GM18498 (cell line): ENCODE measurements around the gene HYAL3.
"Not testable (repeated sequence)": the region's sequence is repeated elsewhere in the genome, so short reads cannot be mapped to it uniquely, and the experiment has no call there.

ENCODE experiments used
- ATAC-seq: cut with Tn5 transposase; IDR thresholded peaks from one replicate; pipeline ENCODE4 v1.9.1; 2021; ENCODE audit warnings: mild to moderate bottlenecking, moderate library complexity; ENCODE audit not compliant: unreplicated experiment

The HYAL3 gene

GRCh38 chr3:50272538-50272910 lies 26.7 kb downstream of the HYAL3 start:
- not testable (repeated sequence) for ATAC-seq

DNA sequence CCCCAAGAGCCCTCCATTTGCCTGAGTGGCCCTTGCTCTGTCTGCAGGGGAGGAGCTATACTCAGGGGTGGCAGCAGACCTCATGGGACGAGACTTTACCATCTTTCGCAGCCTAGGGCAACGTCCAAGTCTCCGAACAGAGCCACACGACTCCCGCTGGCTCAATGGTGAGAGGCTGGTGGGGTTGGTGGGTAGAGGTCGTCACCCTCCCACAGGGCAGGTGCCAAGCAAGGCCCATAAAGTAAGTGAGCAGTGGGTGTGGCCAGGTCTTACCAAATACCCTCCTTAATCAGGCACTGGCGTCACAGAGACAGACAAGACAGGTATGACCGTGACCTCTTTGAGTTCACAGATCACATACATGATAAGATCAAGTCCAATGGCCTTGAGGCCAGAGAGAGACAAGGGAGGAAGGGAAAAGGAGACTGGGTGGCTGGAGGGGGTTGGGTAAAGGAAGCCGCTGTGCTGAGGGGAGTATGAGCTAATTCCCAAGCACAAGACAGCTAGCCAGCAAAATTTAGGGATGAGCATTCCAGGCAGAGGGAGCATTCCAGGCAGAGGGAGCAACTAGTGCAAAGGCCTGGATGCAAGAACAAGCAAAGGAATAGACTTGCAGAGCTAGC lies 27.8 kb downstream of the HYAL3 start:
- ATAC-seq: no peak

- no peak for ATAC-seq
Observed at GRCh38 chr3:50270422-50271224, 28.6 kb downstream of the HYAL3 start.

GRCh38 chr3:50269977-50270413 lies 29.2 kb downstream of the HYAL3 start:
- no peak for ATAC-seq

GRCh38 chr3:50269460-50269859 lies 29.7 kb downstream of the HYAL3 start:
- ATAC-seq: no peak

DNA sequence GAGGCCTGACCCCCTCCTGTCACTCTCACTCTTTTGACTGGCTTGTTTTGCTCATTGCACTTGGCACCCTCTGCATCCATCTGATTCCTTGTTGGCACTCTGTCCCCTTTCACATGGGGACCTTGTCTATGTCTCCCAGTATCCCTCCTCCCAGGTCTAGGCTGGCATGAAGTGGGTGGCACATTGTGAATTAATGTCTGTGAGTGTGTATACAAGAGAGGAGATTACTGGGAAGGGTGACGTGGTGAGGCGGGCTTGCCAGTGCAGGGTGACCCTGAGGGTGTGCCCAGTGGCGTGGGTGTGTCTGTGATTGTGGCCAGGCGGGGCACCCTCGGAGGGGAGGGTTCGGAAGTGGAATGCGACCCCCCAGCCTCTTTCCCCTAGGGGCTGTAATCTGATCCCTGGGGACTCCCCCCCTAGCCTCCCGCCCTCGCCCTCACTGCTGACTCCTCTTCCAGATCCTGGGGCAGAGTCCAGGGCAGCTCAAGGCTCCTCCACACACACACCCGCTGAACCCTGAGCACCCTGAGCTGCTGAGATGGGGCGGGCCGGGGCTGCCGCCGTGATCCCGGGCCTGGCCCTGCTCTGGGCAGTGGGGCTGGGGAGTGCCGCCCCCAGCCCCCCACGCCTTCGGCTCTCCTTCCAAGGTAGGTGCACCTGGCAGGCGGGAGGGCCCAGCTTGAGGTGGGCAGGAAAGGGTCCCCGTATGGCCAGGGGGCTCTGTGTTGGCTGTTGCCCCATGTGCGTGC lies 30.3 kb downstream of the HYAL3 start, which contains the start of gene SEMA3B:
SEMA3B (plus strand) TSS at position 445 of the 749 bp plus-strand sequence; CDS start at position 539, 94 bp downstream.
- no peak for ATAC-seq

DNA sequence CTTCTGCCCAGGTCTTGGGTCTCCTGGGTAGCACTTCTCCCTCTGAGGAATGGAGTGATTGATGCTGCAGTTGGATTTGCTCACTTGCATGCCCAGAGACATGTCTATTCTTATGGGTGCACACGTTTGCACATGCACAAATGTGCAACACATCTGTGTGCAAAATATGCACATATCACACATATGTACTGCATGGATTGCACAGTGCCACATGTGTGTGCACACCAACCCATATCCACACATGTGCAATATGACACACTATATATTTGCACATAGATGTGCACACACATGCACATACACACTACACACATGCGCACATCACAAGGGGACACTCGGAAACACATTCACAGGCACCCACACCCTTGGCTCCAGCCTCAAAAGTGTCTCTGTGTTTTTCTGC lies 30.9 kb downstream of the HYAL3 start:
- no peak for ATAC-seq

DNA sequence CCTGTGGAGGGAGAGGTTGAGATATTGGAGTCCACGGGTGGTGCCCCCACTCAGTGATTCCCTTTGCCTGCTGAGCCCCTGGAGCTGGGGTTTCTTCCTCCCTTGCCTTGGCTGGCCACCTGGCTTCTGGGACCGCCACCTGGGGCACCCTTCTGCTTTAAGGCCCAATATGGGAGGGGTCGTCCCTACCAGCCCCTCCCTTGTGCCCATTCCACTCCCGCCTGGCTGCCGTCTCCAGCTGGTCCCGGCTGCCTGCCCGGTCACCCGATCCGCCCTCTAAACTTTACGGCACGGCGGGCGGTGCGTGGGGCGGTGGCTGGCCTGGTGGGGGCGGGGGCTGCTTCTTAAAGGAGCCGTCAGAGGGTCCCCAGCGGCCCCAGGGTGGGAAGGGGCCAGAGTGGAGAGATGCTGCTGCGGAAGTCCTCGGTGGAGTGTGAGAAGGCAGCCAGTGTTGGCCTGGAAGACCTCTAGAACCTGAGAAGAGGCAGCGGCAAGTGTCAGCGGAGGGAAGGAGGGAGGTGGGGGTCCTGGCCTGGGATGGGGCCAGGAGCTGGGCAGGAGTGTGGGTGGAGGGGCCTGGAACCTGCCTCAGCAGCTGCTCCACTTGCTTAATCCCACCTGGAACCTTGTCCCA lies 31.8 kb downstream of the HYAL3 start:
- no peak for ATAC-seq

DNA sequence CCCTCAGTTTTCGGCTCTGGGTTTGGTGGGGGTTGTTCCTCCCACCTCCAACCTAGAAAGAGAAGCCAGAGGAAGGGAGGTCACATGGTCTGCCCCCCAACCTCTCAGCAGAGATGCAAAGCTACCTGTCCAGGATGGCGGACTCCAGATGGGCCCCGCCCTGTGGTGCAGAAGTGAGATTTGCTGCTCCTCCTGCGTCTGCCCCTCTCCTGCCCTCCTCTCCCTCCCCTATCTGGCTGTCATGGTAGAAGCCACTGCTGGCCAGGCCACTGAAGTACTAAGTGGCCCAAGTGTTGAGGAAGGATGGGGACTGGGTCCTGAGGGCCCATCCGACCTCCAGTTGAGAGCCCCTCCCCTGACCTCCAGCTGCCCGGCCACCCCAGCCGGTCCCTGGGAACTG lies 32.4 kb downstream of the HYAL3 start:
- ATAC-seq: no peak

GRCh38 chr3:50266017-50266416 lies 33.2 kb downstream of the HYAL3 start:
- no peak for ATAC-seq

DNA sequence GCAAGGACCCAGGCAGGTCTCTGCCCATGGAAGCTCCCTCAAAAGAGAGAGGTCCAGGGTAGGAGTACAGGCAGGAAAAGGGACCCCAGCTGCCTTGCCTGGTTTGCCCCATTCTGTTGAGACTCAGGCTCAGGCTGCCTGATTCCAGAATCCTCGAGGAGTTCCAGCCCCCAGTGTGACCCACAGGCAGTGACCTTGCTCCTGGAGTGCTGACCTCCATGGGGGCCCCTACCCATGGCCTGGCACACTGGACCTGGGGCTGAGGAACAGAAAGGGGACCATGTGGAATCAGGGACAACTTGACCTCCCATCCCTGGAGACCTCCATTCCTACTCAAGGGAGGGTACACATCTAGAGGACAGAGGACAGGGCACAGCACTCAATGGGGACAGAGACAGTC lies 33.6 kb downstream of the HYAL3 start:
- no peak for ATAC-seq

DNA sequence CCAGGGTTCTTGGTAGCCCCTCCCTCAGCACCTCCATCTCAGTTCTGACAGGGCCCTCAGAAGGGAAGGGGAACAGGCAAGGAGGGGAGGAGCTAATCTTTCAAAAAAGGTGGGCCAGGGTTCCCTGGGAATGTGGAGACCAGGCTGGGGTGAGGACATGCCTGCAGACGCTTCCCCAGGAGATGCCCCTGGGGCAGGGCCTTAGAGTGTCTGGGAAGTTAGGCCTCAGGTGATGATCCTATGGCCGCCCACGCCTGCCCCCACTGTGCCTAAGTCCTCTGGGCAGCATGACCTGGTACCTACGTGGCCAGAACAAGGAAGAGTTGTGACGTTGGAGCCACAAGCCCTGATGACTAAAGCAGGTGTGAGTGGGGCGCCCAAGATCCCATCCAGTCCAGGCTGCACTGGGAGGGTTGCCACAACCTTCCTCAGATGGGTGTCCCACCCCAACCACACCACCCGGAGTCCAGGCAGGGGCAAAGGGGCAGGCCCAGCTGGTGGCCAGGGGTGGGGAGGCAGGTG lies 34.2 kb downstream of the HYAL3 start:
- no peak for ATAC-seq

- no peak for ATAC-seq
Observed at GRCh38 chr3:50264383-50264963, 34.7 kb downstream of the HYAL3 start.

- no peak for ATAC-seq
Observed at GRCh38 chr3:50263478-50264382, 35.5 kb downstream of the HYAL3 start.

- ATAC-seq: no peak
Observed at GRCh38 chr3:50262778-50263177, 36.4 kb downstream of the HYAL3 start.

DNA sequence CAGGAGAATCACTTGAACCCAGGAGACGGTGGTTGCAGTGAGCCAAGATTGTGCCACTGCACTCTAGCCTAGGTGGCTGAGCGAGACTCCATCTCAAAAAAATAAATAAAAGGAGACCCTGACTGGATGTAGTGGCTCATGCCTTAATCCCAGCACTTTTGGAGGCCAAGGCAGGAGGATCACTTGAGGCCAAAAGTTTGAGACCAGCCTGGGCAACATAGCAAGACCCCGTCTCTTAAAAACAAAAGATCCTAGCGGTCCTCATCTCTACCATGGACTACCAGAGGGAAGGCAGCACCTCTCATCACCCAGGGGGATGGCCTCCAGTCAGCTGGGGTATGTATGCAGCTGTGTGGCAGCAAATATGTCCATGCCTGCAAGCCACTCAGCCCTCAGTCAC lies 37.0 kb downstream of the HYAL3 start:
- not testable (repeated sequence) for ATAC-seq

- no peak for ATAC-seq
Observed at GRCh38 chr3:50261505-50261904, 37.7 kb downstream of the HYAL3 start.

DNA sequence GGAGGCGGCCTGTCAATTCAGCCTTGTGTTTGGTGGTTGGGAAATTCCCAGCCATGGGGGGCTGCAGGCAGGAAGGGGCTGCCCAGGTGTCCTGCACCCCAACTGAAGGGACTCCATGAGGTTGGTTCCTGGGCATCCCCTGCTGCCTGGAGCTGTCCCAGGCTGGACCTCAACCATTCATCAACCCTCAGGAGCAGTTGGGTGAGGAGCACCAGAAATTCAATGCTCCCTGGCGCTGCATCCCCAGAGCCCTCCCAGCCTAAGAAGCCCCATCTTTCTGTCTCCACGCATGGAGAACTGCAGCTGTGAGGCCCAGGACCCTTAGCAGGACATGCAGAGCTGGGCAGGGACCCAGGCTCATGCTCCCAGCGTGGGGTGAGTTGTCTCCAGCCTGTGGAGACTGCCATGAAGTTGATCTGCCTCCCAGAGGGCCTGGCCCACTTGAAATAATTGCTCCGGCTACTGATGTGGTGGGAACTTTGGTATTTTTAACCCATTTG lies 38.2 kb downstream of the HYAL3 start:
- ATAC-seq: no peak
